ENCODE measurements around the gene DZIP1L. TPM values are rescaled to one million over a fixed set of nuclear protein-coding genes. Genes with fewer than 3 reads are reported as not detected.

Gene DZIP1L
- total and polyA plus RNA-seq, 2 experiments from 2014 or later: 10.6 to 19.5 TPM

DNA sequence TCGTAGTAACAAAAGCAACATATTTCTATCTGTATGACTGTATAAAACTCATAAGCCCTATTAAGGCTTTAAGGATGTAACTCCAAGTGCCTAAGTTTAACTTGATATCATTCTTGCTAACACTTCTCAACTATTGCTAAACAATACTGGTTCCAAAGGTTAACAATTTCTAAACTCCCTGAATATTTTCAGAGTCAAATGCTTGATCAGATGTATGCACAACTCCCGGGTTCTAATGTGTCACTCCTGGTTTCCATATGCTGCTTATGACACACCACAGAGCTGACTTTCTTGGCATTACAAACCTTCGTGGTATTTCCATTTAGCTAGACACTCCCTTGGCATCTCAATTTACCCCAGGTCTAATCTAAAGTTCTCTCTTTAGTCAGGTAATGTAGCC is 26.3 kb downstream of the DZIP1L start:
- H3K9me3 Mint-ChIP-seq: peaks cover 5% of the 10 kb centered on the region; the same call in 1 of the 3 replicates
- Histone ChIP-seq H3K27me3 (ENCODE audit: insufficient read depth) (no peaks in the 10 kb centered on the region), H3K36me3 (ENCODE audit: insufficient read depth) (0 out of 2 replicates have a peak, but pooled peaks cover 6% of the 10 kb centered on the region), H2AFZ (no peak overlapping the region), H3K79me2 (replicated peaks; ENCODE audit: insufficient read depth) (no peaks in the 10 kb centered on the region), H4K20me1 (replicated peaks; ENCODE audit: insufficient read depth) (0 out of 2 replicates have a peak, but pooled peaks cover 3% of the 10 kb centered on the region), H3K9me2 (ENCODE audit: insufficient read depth) (no peaks in the 10 kb centered on the region), H3K4me2 (no peak overlapping the region), H3K4me1 (ENCODE audit: insufficient read depth) (no peaks in the 10 kb centered on the region), H3K4me3 (no peak overlapping the region), H3F3A (replicated peaks; ENCODE audit: low read depth) (no peaks in the 10 kb centered on the region), H3K27ac (ENCODE audit: low read depth) (no peak overlapping the region)
- no peak overlapping the region for H3K4me3 Mint-ChIP-seq
- peaks cover 45% of the 10 kb centered on the region for H3K36me3 Mint-ChIP-seq (ENCODE audit: low read depth)
- ATAC-seq (no peak), DNase-seq (ENCODE audit: low spot score) (no peak)
- no peaks in the 10 kb centered on the region for H3K27me3 Mint-ChIP-seq (ENCODE audit: insufficient read depth, low read depth, poor library complexity)
- TF ChIP-seq ZNF462 (CRISPR knock-in tag; IDR thresholded peaks at IDR 0.05) (no peak), JUNB (IDR thresholded peaks at IDR 0.05; ENCODE audit: unreplicated experiment) (no peak), EZH2 (IDR thresholded peaks at IDR 0.05; ENCODE audit: low read depth, unreplicated experiment) (no peak), CREB1 (CRISPR knock-in tag; IDR thresholded peaks at IDR 0.05; ENCODE audit: low read depth) (no peak), STAT1 (IDR thresholded peaks at IDR 0.05; ENCODE audit: unreplicated experiment) (no peak), EZH2phosphoT487 (IDR thresholded peaks at IDR 0.05; ENCODE audit: unreplicated experiment) (no peak), NANOG (IDR thresholded peaks at IDR 0.05; ENCODE audit: borderline replicate concordance) (no peak), ZNF114 (CRISPR knock-in tag; IDR thresholded peaks at IDR 0.05) (no peak), ZNF331 (CRISPR knock-in tag; IDR thresholded peaks at IDR 0.05; ENCODE audit: low read depth) (no peak), REST (IDR thresholded peaks at IDR 0.05; ENCODE audit: unreplicated experiment) (no peak), ETS1 (IDR thresholded peaks at IDR 0.05) (no peak)
- TF ChIP-seq, protein P1, sequence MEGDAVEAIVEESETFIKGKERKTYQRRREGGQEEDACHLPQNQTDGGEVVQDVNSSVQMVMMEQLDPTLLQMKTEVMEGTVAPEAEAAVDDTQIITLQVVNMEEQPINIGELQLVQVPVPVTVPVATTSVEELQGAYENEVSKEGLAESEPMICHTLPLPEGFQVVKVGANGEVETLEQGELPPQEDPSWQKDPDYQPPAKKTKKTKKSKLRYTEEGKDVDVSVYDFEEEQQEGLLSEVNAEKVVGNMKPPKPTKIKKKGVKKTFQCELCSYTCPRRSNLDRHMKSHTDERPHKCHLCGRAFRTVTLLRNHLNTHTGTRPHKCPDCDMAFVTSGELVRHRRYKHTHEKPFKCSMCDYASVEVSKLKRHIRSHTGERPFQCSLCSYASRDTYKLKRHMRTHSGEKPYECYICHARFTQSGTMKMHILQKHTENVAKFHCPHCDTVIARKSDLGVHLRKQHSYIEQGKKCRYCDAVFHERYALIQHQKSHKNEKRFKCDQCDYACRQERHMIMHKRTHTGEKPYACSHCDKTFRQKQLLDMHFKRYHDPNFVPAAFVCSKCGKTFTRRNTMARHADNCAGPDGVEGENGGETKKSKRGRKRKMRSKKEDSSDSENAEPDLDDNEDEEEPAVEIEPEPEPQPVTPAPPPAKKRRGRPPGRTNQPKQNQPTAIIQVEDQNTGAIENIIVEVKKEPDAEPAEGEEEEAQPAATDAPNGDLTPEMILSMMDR (conservative IDR thresholded peaks at IDR 0.05; ENCODE audit: low read depth in 2 of 2): no peak
- peaks cover 5% of the 10 kb centered on the region; the same call in 2 of the 3 replicates for H3K4me1 Mint-ChIP-seq
- H3K27ac Mint-ChIP-seq: no peak overlapping the region

All from GM23338 (cell line).